ENCODE data around the gene KCNAB3.

KCNAB3 gene

DNA sequence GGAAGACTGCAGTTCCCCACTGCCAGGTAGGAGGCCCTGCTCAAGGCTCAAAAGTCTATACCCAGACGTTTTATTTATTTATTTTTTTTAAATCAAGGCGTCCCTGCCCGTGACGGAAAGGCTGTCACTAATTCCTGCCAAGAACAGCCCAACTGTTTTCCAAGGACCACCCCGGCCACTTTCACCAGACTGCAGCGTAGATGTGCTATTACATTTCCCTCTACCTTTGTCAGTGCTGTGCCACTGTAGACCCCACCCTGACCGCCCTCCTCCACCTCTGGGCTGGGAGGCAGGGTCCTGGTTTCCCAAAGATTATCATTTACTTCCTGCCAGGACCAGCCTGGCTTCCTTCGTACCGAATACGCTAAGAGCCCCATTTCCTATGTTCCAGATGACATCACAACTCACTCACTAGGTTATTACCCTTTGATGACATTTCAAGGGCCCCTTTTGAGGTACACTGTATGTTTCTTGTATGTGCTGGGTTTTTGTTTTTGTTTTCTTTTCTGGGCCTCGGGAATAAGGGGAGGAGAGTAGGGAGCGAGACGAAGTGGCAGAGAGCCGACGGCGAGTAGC is 7.3 kb downstream of the KCNAB3 start:
- no peaks in the 10 kb centered on the region for H3K36me3 Mint-ChIP-seq
- H3K27me3 Mint-ChIP-seq, result no peaks in the 10 kb centered on the region
- H3K9me3 Mint-ChIP-seq, result no peaks in the 10 kb centered on the region
- H3K27ac Mint-ChIP-seq, result peak overlapping the region; percentile 80
- peak overlapping the region; percentile 85 for H3K4me3 Mint-ChIP-seq
- H3K4me1 Mint-ChIP-seq, result peaks cover 12% of the 10 kb centered on the region

- H3K27ac Mint-ChIP-seq, result peak overlapping the region; percentile 83
- peaks cover 40% of the 10 kb centered on the region for H3K4me1 Mint-ChIP-seq
- H3K9me3 Mint-ChIP-seq, result no peaks in the 10 kb centered on the region
- H3K27me3 Mint-ChIP-seq, result no peaks in the 10 kb centered on the region
- peaks cover 1% of the 10 kb centered on the region for H3K36me3 Mint-ChIP-seq
- peak overlapping the region; percentile 87 for H3K4me3 Mint-ChIP-seq
Observed at GRCh38 chr17:7916808-7917207, 12.8 kb downstream of the KCNAB3 start.

DNA sequence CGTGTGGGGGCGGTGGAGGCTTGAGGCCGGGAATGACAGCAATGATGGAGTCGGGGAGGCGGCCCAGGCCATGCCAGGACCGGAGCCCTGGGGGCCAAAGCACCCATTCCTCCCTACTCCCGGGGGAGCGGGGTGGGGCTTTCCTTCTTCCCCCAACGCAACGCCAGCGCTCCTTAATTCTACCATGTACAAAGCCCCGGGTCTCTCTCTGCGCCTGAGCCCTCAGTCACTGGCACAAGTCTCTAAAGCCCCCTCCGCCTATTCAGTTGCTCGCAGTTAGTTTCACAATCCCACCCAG is 13.3 kb downstream of the KCNAB3 start:
- Mint-ChIP-seq H3K36me3 (peaks cover 1% of the 10 kb centered on the region), H3K27ac (peak overlapping the region; percentile 83), H3K9me3 (no peaks in the 10 kb centered on the region), H3K27me3 (no peaks in the 10 kb centered on the region), H3K4me1 (peaks cover 38% of the 10 kb centered on the region), H3K4me3 (peak overlapping the region; percentile 87)

- H3K27ac Mint-ChIP-seq, result peak within 1 kb of the TSS; percentile 94
Observed at GRCh38 chr17:7915611-7916384, 13.9 kb downstream of the KCNAB3 start, which contains the start of gene RNF227. Gene RNF227 (minus strand): TSS chr17:7916289. CDS start chr17:7916195, 94 bp downstream.

DNA sequence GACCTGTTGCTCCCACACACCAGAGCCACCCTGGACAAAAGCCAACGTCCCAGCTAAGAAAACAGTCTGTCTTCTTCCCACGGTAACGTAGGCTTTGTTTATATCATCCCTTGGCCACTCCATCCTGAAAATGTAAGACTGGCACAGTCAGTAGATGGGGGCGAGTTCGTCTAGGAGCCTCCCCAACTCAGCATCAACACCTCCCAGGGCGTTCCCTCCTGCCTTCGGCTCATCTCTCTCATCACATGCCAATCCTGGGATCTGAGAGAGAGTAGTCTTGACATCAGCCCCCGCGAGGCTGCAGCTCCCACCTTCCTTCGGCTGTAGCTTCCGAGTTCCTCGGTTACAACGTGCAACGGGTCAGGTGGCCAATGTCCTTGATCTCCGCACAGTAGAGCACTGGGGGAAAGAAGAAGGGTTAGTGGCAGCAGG is 14.5 kb downstream of the KCNAB3 start:
- Mint-ChIP-seq H3K36me3 (peaks cover 4% of the 10 kb centered on the region), H3K9me3 (no peaks in the 10 kb centered on the region), H3K27me3 (no peaks in the 10 kb centered on the region), H3K4me1 (peaks cover 39% of the 10 kb centered on the region), H3K4me3 (peak overlapping the region; percentile 93), H3K27ac (peak overlapping the region; percentile 94)

More at GRCh38 chr17:7915611-7916384, 13.9 kb downstream of the KCNAB3 start, which contains the start of gene RNF227:
- peaks cover 1% of the 10 kb centered on the region for H3K36me3 Mint-ChIP-seq
- H3K4me3 Mint-ChIP-seq, result peak within 1 kb of the TSS; percentile 93
- H3K9me3 Mint-ChIP-seq, result no peaks in the 10 kb centered on the region
- H3K27me3 Mint-ChIP-seq, result no peaks in the 10 kb centered on the region
- H3K4me1 Mint-ChIP-seq, result peaks cover 38% of the 10 kb centered on the region

GRCh38 chr17:7912927-7913524 is 16.6 kb downstream of the KCNAB3 start:
- Mint-ChIP-seq H3K27ac (peak overlapping the region; percentile 62), H3K27me3 (no peaks in the 10 kb centered on the region), H3K4me1 (peaks cover 42% of the 10 kb centered on the region), H3K4me3 (peak overlapping the region; percentile 73), H3K36me3 (peaks cover 13% of the 10 kb centered on the region), H3K9me3 (no peaks in the 10 kb centered on the region)

- Mint-ChIP-seq H3K27me3 (no peaks in the 10 kb centered on the region), H3K4me1 (peaks cover 31% of the 10 kb centered on the region), H3K36me3 (peaks cover 14% of the 10 kb centered on the region), H3K4me3 (no peak overlapping the region), H3K9me3 (no peaks in the 10 kb centered on the region), H3K27ac (no peak overlapping the region)
Observed at GRCh38 chr17:7911116-7911515, 18.5 kb downstream of the KCNAB3 start.

- H3K36me3 Mint-ChIP-seq, result peaks cover 14% of the 10 kb centered on the region
- H3K27ac Mint-ChIP-seq, result no peak overlapping the region
- peaks cover 30% of the 10 kb centered on the region for H3K4me1 Mint-ChIP-seq
Observed at GRCh38 chr17:7910711-7911110, 18.9 kb downstream of the KCNAB3 start.

DNA sequence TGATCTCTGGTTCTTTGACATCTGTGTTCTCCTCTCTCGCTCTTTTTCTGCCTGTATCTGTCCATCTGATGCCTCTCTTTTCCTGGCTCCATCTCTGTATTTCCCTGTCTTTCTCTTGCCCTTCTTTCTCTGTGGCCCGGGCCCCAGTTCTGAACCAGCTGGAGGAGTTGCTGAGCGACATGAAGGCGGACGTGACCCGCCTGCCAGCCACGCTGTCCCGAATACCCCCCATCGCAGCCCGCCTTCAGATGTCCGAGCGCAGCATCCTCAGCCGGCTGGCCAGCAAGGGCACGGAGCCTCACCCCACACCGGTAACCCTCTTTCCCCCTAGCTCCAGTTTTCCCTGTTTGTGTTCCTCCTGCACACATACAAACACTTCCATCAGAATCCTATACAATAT is 19.4 kb downstream of the KCNAB3 start:
- H3K9me3 Mint-ChIP-seq, result no peaks in the 10 kb centered on the region
- peaks cover 14% of the 10 kb centered on the region for H3K36me3 Mint-ChIP-seq
- no peaks in the 10 kb centered on the region for H3K27me3 Mint-ChIP-seq
- H3K27ac Mint-ChIP-seq, result peak overlapping the region; percentile 81
- no peak overlapping the region for H3K4me3 Mint-ChIP-seq
- H3K4me1 Mint-ChIP-seq, result peaks cover 26% of the 10 kb centered on the region

More at GRCh38 chr17:7910711-7911110, 18.9 kb downstream of the KCNAB3 start:
- Mint-ChIP-seq H3K4me3 (no peak overlapping the region), H3K27me3 (no peaks in the 10 kb centered on the region), H3K9me3 (no peaks in the 10 kb centered on the region)

GRCh38 chr17:7909089-7909488 is 20.6 kb downstream of the KCNAB3 start:
- peaks cover 15% of the 10 kb centered on the region for H3K36me3 Mint-ChIP-seq
- no peak overlapping the region for H3K27ac Mint-ChIP-seq
- H3K27me3 Mint-ChIP-seq, result no peaks in the 10 kb centered on the region
- no peaks in the 10 kb centered on the region for H3K9me3 Mint-ChIP-seq
- no peak overlapping the region for H3K4me3 Mint-ChIP-seq
- peaks cover 19% of the 10 kb centered on the region for H3K4me1 Mint-ChIP-seq

GRCh38 chr17:7903154-7904103 is 26.2 kb downstream of the KCNAB3 start:
- Mint-ChIP-seq H3K4me3 (no peak overlapping the region), H3K27me3 (no peaks in the 10 kb centered on the region), H3K36me3 (peaks cover 15% of the 10 kb centered on the region), H3K27ac (peak overlapping the region; percentile 74), H3K9me3 (no peaks in the 10 kb centered on the region), H3K4me1 (no peaks in the 10 kb centered on the region)

DNA sequence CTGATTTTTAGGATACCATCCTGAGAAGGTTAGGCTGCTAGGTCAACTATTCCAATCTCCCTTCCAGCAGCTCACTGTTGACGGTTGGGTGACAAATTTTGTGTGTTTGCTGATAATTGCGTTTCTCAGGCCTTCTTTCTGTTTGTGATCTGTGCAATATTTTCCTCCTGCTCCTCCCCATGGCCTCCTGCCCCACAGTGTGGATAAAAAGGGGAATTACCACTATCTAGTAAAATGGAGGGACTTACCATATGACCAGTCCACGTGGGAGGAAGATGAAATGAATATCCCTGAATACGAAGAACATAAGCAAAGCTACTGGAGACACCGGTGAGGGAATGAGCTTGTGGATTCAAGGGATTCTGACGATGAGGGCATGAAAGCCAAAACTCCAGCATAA is 31.9 kb downstream of the KCNAB3 start:
- Mint-ChIP-seq H3K36me3 (peaks cover 30% of the 10 kb centered on the region), H3K27ac (peak overlapping the region; percentile 63), H3K4me3 (no peak overlapping the region)

DNA sequence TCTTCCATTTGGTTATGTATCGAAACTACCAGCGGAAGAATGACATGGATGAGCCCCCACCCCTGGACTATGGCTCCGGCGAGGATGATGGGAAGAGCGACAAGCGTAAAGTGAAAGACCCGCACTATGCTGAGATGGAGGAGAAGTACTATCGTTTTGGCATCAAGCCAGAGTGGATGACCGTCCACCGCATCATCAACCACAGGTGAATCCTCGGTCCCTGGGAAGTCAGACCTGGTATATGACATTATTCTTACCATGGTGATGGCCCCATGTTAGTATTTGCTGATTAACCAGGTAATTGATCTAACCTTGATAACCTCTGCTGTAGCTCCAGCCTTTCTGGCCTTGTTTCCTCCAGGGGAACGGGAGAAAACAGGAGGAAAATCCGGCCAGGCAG is 32.6 kb downstream of the KCNAB3 start:
- Mint-ChIP-seq H3K9me3 (no peaks in the 10 kb centered on the region), H3K27ac (peak overlapping the region; percentile 51), H3K36me3 (peaks cover 28% of the 10 kb centered on the region), H3K27me3 (no peaks in the 10 kb centered on the region), H3K4me1 (peaks cover 16% of the 10 kb centered on the region), H3K4me3 (no peak overlapping the region)

More for the DNA sequence above, 31.9 kb downstream of the KCNAB3 start:
- Mint-ChIP-seq H3K4me1 (peaks cover 16% of the 10 kb centered on the region), H3K27me3 (no peaks in the 10 kb centered on the region), H3K9me3 (no peaks in the 10 kb centered on the region)

GRCh38 chr17:7894866-7895265 is 34.8 kb downstream of the KCNAB3 start:
- Mint-ChIP-seq H3K4me1 (peaks cover 22% of the 10 kb centered on the region), H3K27me3 (no peaks in the 10 kb centered on the region), H3K27ac (peak overlapping the region; percentile 76), H3K9me3 (no peaks in the 10 kb centered on the region), H3K36me3 (peaks cover 32% of the 10 kb centered on the region), H3K4me3 (no peak overlapping the region)

GRCh38 chr17:7894226-7894625 is 35.4 kb downstream of the KCNAB3 start:
- Mint-ChIP-seq H3K36me3 (peaks cover 32% of the 10 kb centered on the region), H3K27ac (peak overlapping the region; percentile 59), H3K9me3 (no peaks in the 10 kb centered on the region), H3K4me3 (no peak overlapping the region), H3K27me3 (no peaks in the 10 kb centered on the region), H3K4me1 (peaks cover 26% of the 10 kb centered on the region)

Data from activated naive CD4-positive, alpha-beta T cell treated with anti-CD3 and anti-CD28 coated beads, Interleukin-2, amount 50 U/mL, for 24 hours (primary cell).